Right renal cortex interstitium (tissue), 3 donors: ENCODE measurements around the gene OSR1. TPM values are rescaled to one million over a fixed set of nuclear protein-coding genes. Genes with fewer than 3 reads are reported as not detected.
"Not testable (repeated sequence)": the region's sequence is repeated elsewhere in the genome, so short reads cannot be mapped to it uniquely, and the experiment has no call there.

ENCODE experiments used
- DNase-seq, 3 donors: peaks; one replicate each; pipeline ENCODE4 v3.0.0-alpha.2; 2013; ENCODE audit warnings: low read depth in 3 of 3, low spot score in 2 of 3
- polyA plus RNA-seq, 3 donors: library from polyadenylated mRNA; unstranded; fragments of 120-200 nt; gene quantifications; one replicate each; pipeline ENCODE4 v1.2.1, GENCODE V29; 2013; ENCODE audit not compliant: insufficient read length in 3 of 3

The OSR1 gene
- polyA plus RNA-seq, 3 donors: 4.4 to 5.7 (median 5.3) TPM

DNA sequence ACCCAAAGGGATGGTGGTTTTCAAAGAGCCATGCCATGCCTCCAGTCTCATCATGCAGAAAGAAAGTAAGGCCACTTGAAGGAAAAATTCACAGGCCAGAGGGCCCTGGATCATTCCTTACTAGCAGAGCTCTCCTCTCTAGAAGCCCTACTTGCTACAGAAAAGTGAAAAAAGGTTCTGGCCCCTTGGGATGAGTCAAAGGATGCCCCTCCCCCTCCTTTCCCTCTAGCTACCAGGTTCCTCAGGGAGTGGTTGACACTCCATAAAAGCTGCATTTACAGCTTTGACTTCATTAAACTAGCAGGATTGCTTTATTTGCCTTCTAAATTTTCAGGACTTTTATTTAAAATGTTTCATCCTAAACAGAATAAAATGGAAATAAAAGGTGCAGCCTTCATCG, 21.2 kb downstream of the OSR1 start:
- no peak for DNase-seq

GRCh38 chr2:19336781-19337180, 21.6 kb downstream of the OSR1 start:
- DNase-seq: no peak

- DNase-seq: no peak
Observed at GRCh38 chr2:19332503-19332902, 25.9 kb downstream of the OSR1 start.

DNA sequence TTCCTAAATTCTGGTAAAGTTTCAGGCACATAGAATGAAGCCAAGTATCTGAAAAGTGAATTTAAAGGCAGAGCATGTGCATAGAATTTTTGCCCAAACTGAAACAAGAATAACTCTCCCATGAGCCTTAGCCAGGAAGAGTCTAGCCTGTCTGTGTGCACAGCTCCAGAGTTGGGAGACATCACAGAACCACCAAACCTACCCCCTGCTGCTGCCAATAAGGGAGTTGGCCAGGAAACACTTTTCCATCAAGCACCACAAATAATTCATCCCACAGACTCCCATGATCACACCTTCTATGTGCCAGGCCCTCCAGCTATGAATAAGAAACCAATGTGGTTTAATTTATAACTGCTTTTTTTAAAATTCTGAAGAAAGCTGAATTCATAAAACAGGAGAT, 27.0 kb downstream of the OSR1 start:
- no peak for DNase-seq

DNA sequence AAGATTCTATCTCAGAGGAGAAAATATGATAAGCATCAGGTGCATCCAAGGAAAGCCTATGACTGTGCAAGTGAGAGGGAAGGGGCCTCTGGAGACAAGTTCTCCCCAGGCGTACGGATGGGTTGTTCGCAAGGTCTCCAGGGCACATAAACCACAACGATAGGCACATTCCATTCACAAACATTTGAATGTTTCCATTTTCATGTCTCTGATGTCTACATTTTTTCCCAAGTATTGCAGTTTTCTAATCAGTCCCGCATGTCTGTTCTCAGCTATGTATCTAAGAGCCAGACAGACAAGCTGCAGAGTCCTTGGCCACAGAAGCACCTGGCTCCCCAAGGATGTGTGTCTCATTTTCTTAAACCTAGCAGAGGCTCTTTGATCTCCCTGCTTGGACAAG, 28.0 kb downstream of the OSR1 start:
- DNase-seq: no peak

DNA sequence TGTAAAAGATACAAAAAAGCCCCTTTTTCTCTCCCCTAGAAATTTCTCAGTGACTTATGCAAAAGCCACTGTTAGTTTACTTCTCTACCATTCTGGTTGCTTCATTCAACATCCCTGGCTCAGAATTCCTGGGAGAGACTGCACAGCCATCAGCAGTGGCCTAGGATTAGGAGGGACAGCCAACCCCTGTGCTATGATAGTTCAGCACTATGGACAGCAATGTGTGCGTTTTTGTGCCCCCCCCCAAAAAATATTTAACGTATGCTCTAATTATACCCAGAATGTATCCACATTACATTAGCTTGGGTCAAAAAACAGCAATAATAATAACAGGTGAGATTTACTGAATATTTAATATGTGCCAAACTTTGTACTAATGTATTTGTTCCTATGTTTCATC, 29.0 kb downstream of the OSR1 start:
- no peak for DNase-seq

DNA sequence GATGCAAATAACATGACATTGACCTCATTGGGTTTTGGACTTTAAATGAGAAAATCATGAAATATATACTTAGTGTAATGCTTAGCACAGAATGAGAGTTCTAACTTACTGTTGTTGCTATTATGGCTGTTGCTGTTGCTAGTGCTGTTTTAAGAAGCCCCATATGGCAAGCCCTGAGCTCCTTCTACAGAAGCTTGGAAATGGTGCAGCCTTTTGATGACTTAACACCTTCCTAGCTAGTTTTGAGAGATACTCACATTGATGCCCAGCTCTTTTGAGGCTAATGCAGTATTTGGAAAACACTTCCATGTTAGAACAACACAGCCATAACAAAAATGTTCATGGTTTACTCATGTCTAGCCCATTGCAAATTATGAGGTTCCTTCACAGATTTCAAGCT, 30.9 kb downstream of the OSR1 start:
- DNase-seq: no peak

- DNase-seq: no peak
Observed at GRCh38 chr2:19321946-19322345, 36.5 kb downstream of the OSR1 start.

- DNase-seq: no peak
Observed at GRCh38 chr2:19320813-19321212, 37.6 kb downstream of the OSR1 start.

DNA sequence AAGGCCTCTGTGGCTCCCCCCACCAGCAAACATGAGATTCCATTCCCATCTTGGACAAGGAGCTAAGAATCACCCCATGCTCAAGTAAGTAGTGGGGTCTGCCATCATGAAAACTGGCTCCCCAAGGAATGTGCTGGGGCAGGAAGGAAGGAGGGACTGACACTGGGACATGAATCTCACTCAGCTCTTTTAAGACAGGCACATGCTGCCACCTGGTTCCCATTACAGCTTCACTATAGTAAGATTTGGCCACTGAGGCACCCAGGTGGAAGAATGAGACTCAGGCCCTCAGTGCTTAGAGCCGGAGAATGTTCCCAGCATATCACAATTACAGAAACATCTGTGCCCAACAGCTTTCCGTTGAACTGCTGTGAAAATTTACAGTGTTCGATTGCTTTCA, 38.7 kb downstream of the OSR1 start:
- no peak for DNase-seq

- no peak for DNase-seq
Observed at GRCh38 chr2:19319064-19319463, 39.4 kb downstream of the OSR1 start.

GRCh38 chr2:19313553-19313952, 44.9 kb downstream of the OSR1 start:
- no peak for DNase-seq

DNA sequence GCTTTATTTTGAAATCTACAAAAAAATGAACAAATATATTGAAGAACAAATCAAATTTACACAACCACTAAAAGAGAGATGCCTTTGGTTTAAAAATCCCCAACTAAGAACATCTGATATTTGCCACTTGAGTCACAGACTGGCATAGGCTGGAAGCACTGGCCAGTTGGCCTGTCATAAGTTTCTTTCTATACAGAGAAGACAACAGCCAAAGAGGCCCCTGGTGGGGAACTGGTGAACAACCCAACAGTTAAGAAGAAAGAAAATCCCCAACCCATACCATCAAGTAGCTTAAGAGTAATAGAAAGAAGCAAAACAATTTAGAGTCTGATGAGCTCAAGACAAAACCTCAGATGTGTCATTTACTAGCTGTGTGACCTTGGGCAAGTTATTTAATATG, 45.5 kb downstream of the OSR1 start:
- DNase-seq: no peak

DNA sequence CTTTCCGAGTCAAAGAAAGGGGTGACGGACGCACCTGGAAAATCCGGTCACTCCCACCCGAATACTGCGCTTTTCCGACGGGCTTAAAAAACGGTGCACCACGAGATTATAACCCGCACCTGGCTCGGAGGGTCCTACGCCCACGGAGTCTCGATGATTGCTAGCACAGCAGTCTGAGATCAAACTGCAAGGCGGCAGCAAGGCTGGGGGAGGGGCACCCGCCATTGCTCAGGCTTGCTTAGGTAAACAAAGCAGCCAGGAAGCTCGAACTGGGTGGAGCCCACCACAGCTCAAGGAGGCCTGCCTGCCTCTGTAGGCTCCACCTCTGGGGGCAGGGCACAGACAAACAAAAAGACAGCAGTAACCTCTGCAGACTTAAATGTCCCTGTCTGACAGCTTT, 52.4 kb downstream of the OSR1 start:
- not testable (repeated sequence) for DNase-seq

DNA sequence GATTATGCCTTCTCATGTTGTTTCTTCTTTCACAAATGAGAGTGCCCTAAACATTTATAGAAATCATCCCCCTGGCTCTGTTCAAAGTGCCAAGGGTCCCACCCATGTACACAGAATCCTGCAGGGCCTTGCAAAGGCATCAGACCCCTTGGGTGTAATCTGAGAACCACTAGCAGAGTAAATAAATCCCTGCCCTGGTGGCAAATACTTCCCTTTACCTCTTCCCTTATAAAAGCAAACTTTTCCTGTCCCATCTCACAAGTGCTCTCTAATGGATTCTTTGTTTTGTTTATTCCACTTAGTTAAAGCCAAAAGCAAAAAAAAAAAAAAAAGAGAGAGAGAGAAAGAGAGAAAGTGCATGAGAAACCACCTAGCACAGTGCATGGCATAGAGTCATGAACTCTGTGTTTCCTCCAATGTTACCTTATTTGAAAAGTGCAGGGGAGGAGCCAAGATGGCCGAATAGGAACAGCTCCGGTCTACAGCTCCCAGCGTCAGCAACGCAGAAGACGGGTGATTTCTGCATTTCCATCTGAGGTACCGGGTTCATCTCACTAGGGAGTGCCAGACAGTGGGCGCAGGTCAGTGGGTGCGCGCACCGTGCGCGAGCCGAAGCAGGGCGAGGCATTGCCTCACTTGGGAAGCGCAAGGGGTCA, 52.9 kb downstream of the OSR1 start:
- DNase-seq: not testable (repeated sequence)

- no peak for DNase-seq
Observed at GRCh38 chr2:19301706-19302105, 56.7 kb downstream of the OSR1 start.
